DOHH2 (cell line): ENCODE measurements around the gene NUP210.

ENCODE experiments used
- CTCF ChIP-seq: fragments of 200-600 bp; sonication (generic); IDR thresholded peaks from one replicate; pipeline ENCODE4 v1.5.1; 2014; ENCODE audit warnings: antibody characterized with exemption, mild to moderate bottlenecking, low read depth, low read length; ENCODE audit not compliant: poor library complexity, severe bottlenecking
- EZH2phosphoT487 ChIP-seq: fragments of 200-600 bp; sonication (generic); IDR thresholded peaks from 2 replicates; pipeline ENCODE4 v1.6.1; 2017; ENCODE audit warnings: borderline replicate concordance, mild to moderate bottlenecking, antibody characterized with exemption, low read length, moderate library complexity, mixed read lengths

DNA sequence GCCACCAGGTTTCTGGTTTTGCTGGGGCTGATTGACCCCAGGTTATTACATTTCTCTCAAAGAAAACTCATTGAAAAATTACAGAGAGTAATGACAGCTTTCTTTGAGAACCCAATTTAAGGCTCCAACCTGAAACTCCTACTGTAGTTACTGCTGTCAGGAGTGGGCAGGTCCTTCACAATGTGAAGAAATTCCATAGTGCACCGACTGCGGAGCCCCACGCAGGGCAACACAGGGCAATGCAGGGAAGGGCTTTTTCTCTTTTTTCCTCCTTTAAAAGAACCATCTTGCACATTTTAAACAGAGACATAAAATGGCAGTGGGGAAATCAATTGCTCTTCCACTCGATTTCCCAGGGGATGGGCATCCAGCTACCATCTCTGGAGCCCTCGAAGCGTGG, 74.3 kb downstream of the NUP210 start:
- no peak for TF ChIP-seq CTCF
- no peak for TF ChIP-seq EZH2phosphoT487
